Fibroblast of lung (primary cell): ENCODE data around the gene NPEPL1. TPM values are rescaled to one million over a fixed set of nuclear protein-coding genes. Genes with fewer than 3 reads are reported as not detected.

ENCODE experiments used
- DNase-seq, 2 donors: peaks; one replicate each; pipeline versions ENCODE4 v3.0.0 to v3.0.0-alpha.2; 2010; ENCODE audit warnings: low read depth in 2 of 2
- H2AFZ ChIP-seq: 2 replicates; pipeline ENCODE4 v1.5.1; 2012; ENCODE audit warnings: low read length, control low read depth, inconsistent platforms
- H3K27ac ChIP-seq: 2 replicates; pipeline ENCODE4 v1.5.1; 2011; ENCODE audit warnings: low read length, control low read depth; ENCODE audit not compliant: insufficient read depth
- H3K27me3 ChIP-seq: 2 replicates; pipeline ENCODE4 v1.5.1; 2011; ENCODE audit warnings: mild to moderate bottlenecking, low read length; ENCODE audit not compliant: control insufficient read depth, insufficient read depth
- H3K36me3 ChIP-seq: 2 replicates; pipeline ENCODE4 v1.5.1; 2011; ENCODE audit warnings: low read length; ENCODE audit not compliant: control insufficient read depth, insufficient read depth
- H3K4me1 ChIP-seq: 2 replicates; pipeline ENCODE4 v1.5.1; 2011; ENCODE audit warnings: low read length; ENCODE audit not compliant: control insufficient read depth, insufficient read depth; ENCODE audit errors: extremely low read depth
- H3K4me2 ChIP-seq: 2 replicates; pipeline ENCODE4 v1.5.1; 2011; ENCODE audit warnings: low read length, control low read depth; ENCODE audit not compliant: insufficient read depth; ENCODE audit errors: extremely low read depth
- H3K4me3 ChIP-seq, 4 experiments: fragments of 200-600 bp in 1 of 4; sonication (generic) in 1 of 4; replicated peaks in 1 of 4; 2 replicates each; pipeline ENCODE4 v1.5.1; 2011 to 2016; ENCODE audit warnings: low read length in 4 of 4, low read depth in 3 of 4, mild to moderate bottlenecking in 3 of 4, control low read depth in 2 of 4, inconsistent platforms in 1 of 4, mixed read lengths in 1 of 4; ENCODE audit not compliant: insufficient read depth in 1 of 4; ENCODE audit errors: control extremely low read depth in 1 of 4
- H3K79me2 ChIP-seq: 2 replicates; pipeline ENCODE4 v1.5.1; 2012; ENCODE audit warnings: mild to moderate bottlenecking, low read length, inconsistent platforms; ENCODE audit not compliant: control insufficient read depth, insufficient read depth
- H3K9ac ChIP-seq: 2 replicates; pipeline ENCODE4 v1.5.1; 2011; ENCODE audit warnings: mild to moderate bottlenecking, low read length, control low read depth; ENCODE audit not compliant: insufficient read depth
- H3K9me3 ChIP-seq: 2 replicates; pipeline ENCODE4 v1.5.1; 2012; ENCODE audit warnings: low read depth, low read length; ENCODE audit not compliant: control insufficient read depth, insufficient read depth
- H4K20me1 ChIP-seq: 2 replicates; pipeline ENCODE4 v1.5.1; 2011; ENCODE audit warnings: low read length; ENCODE audit not compliant: control insufficient read depth, insufficient read depth; ENCODE audit errors: extremely low read depth
- EZH2 ChIP-seq: IDR thresholded peaks from 2 replicates; pipeline ENCODE4 v1.5.1; 2012; ENCODE audit warnings: low read length, control low read depth, mild to moderate bottlenecking; ENCODE audit errors: missing control alignments
- polyA plus RNA-seq, 2 donors: library from polyadenylated mRNA; depleted of rRNA in 1 of 2; stranded (reverse) in 1 of 2; unstranded in 1 of 2; fragments of >200 nt; gene quantifications; 2 replicates each; pipeline ENCODE4 v1.2.1, GENCODE V29; 2011 to 2012; ENCODE audit warnings: missing spikeins in 1 of 2
- total RNA-seq: library from RNA; depleted of rRNA; stranded (reverse); fragments of >200 nt; gene quantifications from 2 replicates; pipeline ENCODE4 v1.2.1, GENCODE V29; 2014
- TF ChIP-seq, protein P1 (sequence below), 2 donors: IDR thresholded peaks in 1 of 2; conservative IDR thresholded peaks in 1 of 2; 1 replicate in 1 of 2; 2 replicates in 1 of 2; pipeline ENCODE4 v1.5.1; 2011 to 2012; ENCODE audit warnings: low read length in 2 of 2, control low read depth in 1 of 2, inconsistent platforms in 1 of 2, low read depth in 1 of 2, mild to moderate bottlenecking in 1 of 2

NPEPL1 gene
- total and polyA plus RNA-seq, 2 donors (not counting 1 experiment from before 2014, with no cell fraction given), result 2.9 to 24.6 TPM

GRCh38 chr20:58667975-58668374 lies 24.6 kb upstream of the NPEPL1 start:
- Histone ChIP-seq H3K79me2 (peaks cover 17% of the 10 kb centered on the region), H3K36me3 (peaks cover 4% of the 10 kb centered on the region), H3K27me3 (no peaks in the 10 kb centered on the region), H3K9ac (no peak overlapping the region), H2AFZ (no peak overlapping the region), H3K4me3 (no peak overlapping the region), H3K27ac (no peak overlapping the region), H3K4me1 (no peaks in the 10 kb centered on the region), H3K4me2 (no peak overlapping the region), H4K20me1 (no peaks in the 10 kb centered on the region), H3K9me3 (no peaks in the 10 kb centered on the region)
- no peak for DNase-seq
- TF ChIP-seq, protein P1, sequence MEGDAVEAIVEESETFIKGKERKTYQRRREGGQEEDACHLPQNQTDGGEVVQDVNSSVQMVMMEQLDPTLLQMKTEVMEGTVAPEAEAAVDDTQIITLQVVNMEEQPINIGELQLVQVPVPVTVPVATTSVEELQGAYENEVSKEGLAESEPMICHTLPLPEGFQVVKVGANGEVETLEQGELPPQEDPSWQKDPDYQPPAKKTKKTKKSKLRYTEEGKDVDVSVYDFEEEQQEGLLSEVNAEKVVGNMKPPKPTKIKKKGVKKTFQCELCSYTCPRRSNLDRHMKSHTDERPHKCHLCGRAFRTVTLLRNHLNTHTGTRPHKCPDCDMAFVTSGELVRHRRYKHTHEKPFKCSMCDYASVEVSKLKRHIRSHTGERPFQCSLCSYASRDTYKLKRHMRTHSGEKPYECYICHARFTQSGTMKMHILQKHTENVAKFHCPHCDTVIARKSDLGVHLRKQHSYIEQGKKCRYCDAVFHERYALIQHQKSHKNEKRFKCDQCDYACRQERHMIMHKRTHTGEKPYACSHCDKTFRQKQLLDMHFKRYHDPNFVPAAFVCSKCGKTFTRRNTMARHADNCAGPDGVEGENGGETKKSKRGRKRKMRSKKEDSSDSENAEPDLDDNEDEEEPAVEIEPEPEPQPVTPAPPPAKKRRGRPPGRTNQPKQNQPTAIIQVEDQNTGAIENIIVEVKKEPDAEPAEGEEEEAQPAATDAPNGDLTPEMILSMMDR (conservative IDR thresholded peaks at IDR 0.05 in 1 of 2, IDR thresholded peaks at IDR 0.05 in 1 of 2; ENCODE audit: low read depth in 1 of 2, low read length in 2 of 2), result no peak
- TF ChIP-seq EZH2, result no peak

GRCh38 chr20:58668901-58669286 lies 23.7 kb upstream of the NPEPL1 start:
- Histone ChIP-seq H3K9me3 (no peaks in the 10 kb centered on the region), H3K79me2 (peaks cover 11% of the 10 kb centered on the region), H3K4me3 (no peak overlapping the region), H2AFZ (no peak overlapping the region), H3K36me3 (peaks cover 4% of the 10 kb centered on the region), H3K27ac (no peak overlapping the region), H3K27me3 (no peaks in the 10 kb centered on the region), H4K20me1 (no peaks in the 10 kb centered on the region), H3K9ac (no peak overlapping the region), H3K4me1 (no peaks in the 10 kb centered on the region), H3K4me2 (no peak overlapping the region)
- DNase-seq, result no peak
- TF ChIP-seq, protein P1 (conservative IDR thresholded peaks at IDR 0.05 in 1 of 2, IDR thresholded peaks at IDR 0.05 in 1 of 2; ENCODE audit: low read depth in 1 of 2, low read length in 2 of 2), result no peak
- no peak for TF ChIP-seq EZH2

GRCh38 chr20:58669287-58670006 lies 23.2 kb upstream of the NPEPL1 start:
- peaks cover 7% of the 10 kb centered on the region for H3K79me2 ChIP-seq
- peaks cover 4% of the 10 kb centered on the region for H3K36me3 ChIP-seq
- DNase-seq, result no peak
- no peak overlapping the region for H3K4me2 ChIP-seq
- H3K27me3 ChIP-seq, result no peaks in the 10 kb centered on the region
- H3K4me1 ChIP-seq, result no peaks in the 10 kb centered on the region
- H4K20me1 ChIP-seq, result no peaks in the 10 kb centered on the region
- H3K9me3 ChIP-seq, result no peaks in the 10 kb centered on the region
- H3K4me3 ChIP-seq, result no peak overlapping the region
- H3K9ac ChIP-seq, result no peak overlapping the region
- no peak overlapping the region for H2AFZ ChIP-seq
- H3K27ac ChIP-seq, result no peak overlapping the region
- TF ChIP-seq EZH2, result no peak
- TF ChIP-seq, protein P1 (conservative IDR thresholded peaks at IDR 0.05 in 1 of 2, IDR thresholded peaks at IDR 0.05 in 1 of 2; ENCODE audit: low read depth in 1 of 2, low read length in 2 of 2), result no peak
